ENCODE data around the gene EXOC4. TPM values are rescaled to one million over a fixed set of nuclear protein-coding genes. Genes with fewer than 3 reads are reported as not detected.

EXOC4 gene
- total RNA-seq, 2 experiments from 2014 or later = 58.0 to 59.9 TPM

- no peaks in the 10 kb centered on the region for H3K9me3 Mint-ChIP-seq
- ChIA-PET POLR2A (no interaction called here), CTCF (interaction anchor here (1.5 kb wide), 1 partner anchor 15 kb away, joined by 4 read pairs; no protein-coding TSS in a partner anchor)
- no peak overlapping the region for H3K4me3 Mint-ChIP-seq
- ATAC-seq (ENCODE audit: poor library complexity) (no peak), DNase-seq (no peak)
- no peaks in the 10 kb centered on the region for H3K4me1 Mint-ChIP-seq (ENCODE audit: low read depth)
- H3K36me3 Mint-ChIP-seq (ENCODE audit: low read depth) = peaks cover 8% of the 10 kb centered on the region
- no peaks in the 10 kb centered on the region for H3K27me3 Mint-ChIP-seq
- H3K9me3 ChIP-seq (ENCODE audit: control insufficient read depth in 1 of 2, insufficient read depth in 1 of 2, low read length in 2 of 2) = no peaks in the 10 kb centered on the region
- no peaks in the 10 kb centered on the region for H3K36me3 ChIP-seq (ENCODE audit: insufficient read depth, low read length)
- no peak for TF ChIP-seq CTCF (IDR thresholded peaks at IDR 0.05)
- H3K27me3 ChIP-seq (ENCODE audit: control insufficient read depth in 1 of 2, insufficient read depth in 2 of 2, low read length in 2 of 2) = no peaks in the 10 kb centered on the region
- no peak overlapping the region for H3K27ac ChIP-seq (ENCODE audit: low read depth in 1 of 2, low read length in 2 of 2)
- H3K27ac Mint-ChIP-seq = no peak overlapping the region
- intact Hi-C loops (cut with DNase I, micrococcal nuclease) = no loop called here
- no peaks in the 10 kb centered on the region for H3K4me1 ChIP-seq (ENCODE audit: insufficient read depth, low read length)
- no peak overlapping the region for H3K4me3 ChIP-seq (ENCODE audit: low read length)
These were observed 542.3 kb downstream of the EXOC4 start for GRCh38 chr7:133795068-133795665.

DNA sequence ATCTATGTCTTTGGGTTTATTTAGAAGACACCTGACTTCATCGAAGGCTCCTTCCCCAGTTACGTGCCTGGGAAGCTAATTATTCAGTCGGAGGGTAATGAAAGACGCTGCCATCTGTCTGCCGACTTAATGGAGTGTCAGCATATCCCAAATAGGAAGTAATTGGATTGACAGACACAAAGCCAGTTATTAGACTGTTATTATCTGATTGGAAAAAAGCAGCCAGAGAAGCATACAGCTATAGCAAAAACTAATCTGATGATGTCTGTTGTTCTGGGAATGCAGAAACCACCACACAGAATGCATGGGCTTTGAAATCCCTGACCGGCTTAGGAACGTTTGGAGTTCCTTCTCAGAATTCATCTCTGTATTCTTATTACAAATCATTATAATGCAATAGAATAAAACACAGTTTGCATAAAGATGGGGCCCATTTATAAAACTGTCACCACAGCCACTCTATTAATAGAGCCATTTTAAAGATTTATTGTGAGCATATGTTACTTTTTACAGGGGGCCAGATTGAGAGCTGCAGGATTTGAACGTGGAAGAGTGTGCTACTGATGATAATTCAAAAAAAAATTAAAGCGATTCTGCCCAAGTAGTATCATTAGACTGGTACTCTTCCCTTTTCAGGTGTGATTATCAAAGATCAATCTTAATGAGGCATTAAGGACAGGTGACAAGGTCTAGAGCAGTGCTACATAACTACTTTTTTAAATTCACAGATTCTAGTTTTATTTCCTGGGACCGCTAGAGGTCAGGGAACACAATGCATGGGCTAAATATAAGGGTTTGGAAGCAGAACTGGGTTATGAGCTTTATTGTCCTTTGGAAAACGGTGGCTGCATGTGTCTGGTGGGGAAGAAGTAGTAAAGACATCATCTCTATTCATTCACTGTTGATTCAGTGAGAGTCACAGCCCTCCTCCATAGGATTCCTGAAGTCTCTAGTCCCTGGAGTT lies 544.2 kb downstream of the EXOC4 start:
- ChIA-PET POLR2A (no interaction called here), CTCF (interaction anchor here (0.7 kb wide), 1 partner anchor 47 kb away, joined by 3 read pairs; no protein-coding TSS in a partner anchor)
- no peaks in the 10 kb centered on the region for H3K27me3 Mint-ChIP-seq
- H3K9me3 Mint-ChIP-seq = no peaks in the 10 kb centered on the region
- no peak overlapping the region for H3K4me3 ChIP-seq (ENCODE audit: low read length)
- H3K36me3 Mint-ChIP-seq (ENCODE audit: low read depth) = peaks cover 8% of the 10 kb centered on the region
- H3K4me1 Mint-ChIP-seq (ENCODE audit: low read depth) = no peaks in the 10 kb centered on the region
- no peak overlapping the region for H3K27ac Mint-ChIP-seq
- ATAC-seq (ENCODE audit: poor library complexity) = no peak
- no peaks in the 10 kb centered on the region for H3K36me3 ChIP-seq (ENCODE audit: insufficient read depth, low read length)
- H3K4me3 Mint-ChIP-seq = no peak overlapping the region
- H3K9me3 ChIP-seq (ENCODE audit: control insufficient read depth in 1 of 2, insufficient read depth in 1 of 2, low read length in 2 of 2) = no peaks in the 10 kb centered on the region
- no peak overlapping the region for H3K27ac ChIP-seq (ENCODE audit: low read depth in 1 of 2, low read length in 2 of 2)
- no peaks in the 10 kb centered on the region for H3K4me1 ChIP-seq (ENCODE audit: insufficient read depth, low read length)
- DNase-seq = no peak
- H3K27me3 ChIP-seq (ENCODE audit: control insufficient read depth in 1 of 2, insufficient read depth in 2 of 2, low read length in 2 of 2) = no peaks in the 10 kb centered on the region
- intact Hi-C loops (cut with DNase I, micrococcal nuclease) = no loop called here
- no peak for TF ChIP-seq CTCF (IDR thresholded peaks at IDR 0.05)

- H3K9me3 ChIP-seq (ENCODE audit: control insufficient read depth in 1 of 2, insufficient read depth in 1 of 2, low read length in 2 of 2) = no peaks in the 10 kb centered on the region
- H3K4me3 ChIP-seq (ENCODE audit: low read length) = no peak overlapping the region
- Mint-ChIP-seq H3K9me3 (no peaks in the 10 kb centered on the region), H3K27ac (no peak overlapping the region), H3K36me3 (ENCODE audit: low read depth) (peaks cover 4% of the 10 kb centered on the region), H3K4me3 (no peak overlapping the region), H3K4me1 (ENCODE audit: low read depth) (no peaks in the 10 kb centered on the region), H3K27me3 (no peaks in the 10 kb centered on the region)
- no peaks in the 10 kb centered on the region for H3K4me1 ChIP-seq (ENCODE audit: insufficient read depth, low read length)
- TF ChIP-seq CTCF (IDR thresholded peaks at IDR 0.05) = no peak
- H3K36me3 ChIP-seq (ENCODE audit: insufficient read depth, low read length) = no peaks in the 10 kb centered on the region
- DNase-seq (no peak), ATAC-seq (ENCODE audit: poor library complexity) (no peak)
- ChIA-PET CTCF (interaction anchor here (1.1 kb wide), 1 partner anchor 10 kb away, joined by 3 read pairs; no protein-coding TSS in a partner anchor), POLR2A (no interaction called here)
- H3K27ac ChIP-seq (ENCODE audit: low read depth in 1 of 2, low read length in 2 of 2) = no peak overlapping the region
- no peaks in the 10 kb centered on the region for H3K27me3 ChIP-seq (ENCODE audit: control insufficient read depth in 1 of 2, insufficient read depth in 2 of 2, low read length in 2 of 2)
- intact Hi-C loops (cut with DNase I, micrococcal nuclease) = no loop called here
These were observed 545.1 kb downstream of the EXOC4 start for GRCh38 chr7:133797818-133798520.
